ENCODE results near the gene P2RX6.

Gene P2RX6

DNA sequence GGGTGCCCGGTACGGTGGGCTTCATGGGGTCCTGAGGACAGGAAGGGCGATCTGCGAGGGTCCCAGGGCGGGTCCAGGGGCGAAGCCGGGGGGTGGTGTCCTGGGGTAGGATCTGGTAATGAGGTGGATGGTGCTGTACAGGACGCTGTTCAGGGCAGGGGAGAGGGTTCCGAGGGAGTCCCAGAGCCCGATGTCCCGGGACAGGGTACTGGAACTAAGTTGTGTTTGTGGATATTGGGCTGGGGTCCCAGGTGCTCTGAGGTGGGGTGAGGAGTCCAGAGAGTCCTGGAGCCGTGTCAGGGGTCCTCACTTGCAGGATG, 32.4 kb upstream of the P2RX6 start:
- peaks cover 47% of the 10 kb centered on the region for H3K4me1 Mint-ChIP-seq
- peak overlapping the region; percentile 99 for H3K4me3 Mint-ChIP-seq
- H3K36me3 Mint-ChIP-seq (ENCODE audit: low read depth), result peaks cover 15% of the 10 kb centered on the region
- no peak overlapping the region for H3K27ac Mint-ChIP-seq
- TF ChIP-seq, protein P1, sequence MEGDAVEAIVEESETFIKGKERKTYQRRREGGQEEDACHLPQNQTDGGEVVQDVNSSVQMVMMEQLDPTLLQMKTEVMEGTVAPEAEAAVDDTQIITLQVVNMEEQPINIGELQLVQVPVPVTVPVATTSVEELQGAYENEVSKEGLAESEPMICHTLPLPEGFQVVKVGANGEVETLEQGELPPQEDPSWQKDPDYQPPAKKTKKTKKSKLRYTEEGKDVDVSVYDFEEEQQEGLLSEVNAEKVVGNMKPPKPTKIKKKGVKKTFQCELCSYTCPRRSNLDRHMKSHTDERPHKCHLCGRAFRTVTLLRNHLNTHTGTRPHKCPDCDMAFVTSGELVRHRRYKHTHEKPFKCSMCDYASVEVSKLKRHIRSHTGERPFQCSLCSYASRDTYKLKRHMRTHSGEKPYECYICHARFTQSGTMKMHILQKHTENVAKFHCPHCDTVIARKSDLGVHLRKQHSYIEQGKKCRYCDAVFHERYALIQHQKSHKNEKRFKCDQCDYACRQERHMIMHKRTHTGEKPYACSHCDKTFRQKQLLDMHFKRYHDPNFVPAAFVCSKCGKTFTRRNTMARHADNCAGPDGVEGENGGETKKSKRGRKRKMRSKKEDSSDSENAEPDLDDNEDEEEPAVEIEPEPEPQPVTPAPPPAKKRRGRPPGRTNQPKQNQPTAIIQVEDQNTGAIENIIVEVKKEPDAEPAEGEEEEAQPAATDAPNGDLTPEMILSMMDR (IDR thresholded peaks at IDR 0.05), result no peak
- peaks cover 21% of the 10 kb centered on the region for H3K27me3 Mint-ChIP-seq (ENCODE audit: low read depth, poor library complexity)
- DNase-seq, result no peak
- H3K9me3 Mint-ChIP-seq, result peaks cover 9% of the 10 kb centered on the region

DNA sequence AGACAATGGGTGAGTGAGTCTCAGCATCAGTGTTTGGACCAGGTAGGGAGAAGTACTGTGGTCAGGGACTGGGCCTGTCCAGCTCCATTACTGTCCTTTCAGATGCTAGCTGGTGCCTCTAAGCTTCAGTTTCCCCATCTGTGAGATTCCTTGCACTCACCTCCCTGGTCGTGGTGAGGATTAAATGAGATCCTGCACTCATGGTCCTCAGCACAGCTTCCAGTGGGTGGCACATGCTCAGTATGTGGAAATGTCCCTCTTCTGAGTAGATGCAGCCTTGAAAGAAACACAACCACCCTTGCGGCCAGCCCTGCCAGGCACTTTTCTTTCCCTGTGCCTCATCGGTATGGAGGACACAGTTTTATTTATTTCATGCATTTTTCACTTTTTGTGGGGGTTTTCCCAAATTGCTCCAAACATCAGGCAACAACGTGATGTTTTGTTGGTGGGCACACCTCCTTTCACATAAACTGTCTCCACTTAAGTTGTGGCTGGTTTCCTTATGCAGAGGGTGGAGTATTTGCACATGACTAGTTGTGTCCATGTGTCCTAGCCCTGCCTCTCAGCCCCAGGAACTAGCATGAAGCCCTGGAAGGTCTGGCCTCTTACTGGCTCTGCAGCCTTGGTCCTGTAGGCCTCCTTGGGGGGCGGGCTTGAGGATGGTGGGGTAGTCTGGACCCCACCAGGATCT, 31.7 kb upstream of the P2RX6 start:
- peak overlapping the region; percentile 99 for H3K4me3 Mint-ChIP-seq
- no peak overlapping the region for H3K27ac Mint-ChIP-seq
- peaks cover 47% of the 10 kb centered on the region for H3K4me1 Mint-ChIP-seq
- peaks cover 19% of the 10 kb centered on the region for H3K36me3 Mint-ChIP-seq (ENCODE audit: low read depth)
- no peak for DNase-seq
- peaks cover 14% of the 10 kb centered on the region for H3K27me3 Mint-ChIP-seq (ENCODE audit: low read depth, poor library complexity)
- TF ChIP-seq, protein P1 (IDR thresholded peaks at IDR 0.05), result no peak
- H3K9me3 Mint-ChIP-seq, result peaks cover 9% of the 10 kb centered on the region

GRCh38 chr22:20985720-20986119, 29.2 kb upstream of the P2RX6 start:
- Mint-ChIP-seq H3K36me3 (ENCODE audit: low read depth) (peaks cover 19% of the 10 kb centered on the region), H3K4me1 (peaks cover 28% of the 10 kb centered on the region), H3K9me3 (no peaks in the 10 kb centered on the region), H3K27me3 (ENCODE audit: low read depth, poor library complexity) (no peaks in the 10 kb centered on the region), H3K27ac (no peak overlapping the region), H3K4me3 (no peak overlapping the region)
- TF ChIP-seq, protein P1 (IDR thresholded peaks at IDR 0.05), result no peak
- DNase-seq, result no peak

GRCh38 chr22:20986365-20986764, 28.6 kb upstream of the P2RX6 start:
- Mint-ChIP-seq H3K9me3 (no peaks in the 10 kb centered on the region), H3K27ac (no peak overlapping the region), H3K27me3 (ENCODE audit: low read depth, poor library complexity) (no peaks in the 10 kb centered on the region), H3K36me3 (ENCODE audit: low read depth) (peaks cover 19% of the 10 kb centered on the region), H3K4me1 (peaks cover 21% of the 10 kb centered on the region), H3K4me3 (no peak overlapping the region)
- DNase-seq, result no peak
- TF ChIP-seq, protein P1 (IDR thresholded peaks at IDR 0.05), result no peak

DNA sequence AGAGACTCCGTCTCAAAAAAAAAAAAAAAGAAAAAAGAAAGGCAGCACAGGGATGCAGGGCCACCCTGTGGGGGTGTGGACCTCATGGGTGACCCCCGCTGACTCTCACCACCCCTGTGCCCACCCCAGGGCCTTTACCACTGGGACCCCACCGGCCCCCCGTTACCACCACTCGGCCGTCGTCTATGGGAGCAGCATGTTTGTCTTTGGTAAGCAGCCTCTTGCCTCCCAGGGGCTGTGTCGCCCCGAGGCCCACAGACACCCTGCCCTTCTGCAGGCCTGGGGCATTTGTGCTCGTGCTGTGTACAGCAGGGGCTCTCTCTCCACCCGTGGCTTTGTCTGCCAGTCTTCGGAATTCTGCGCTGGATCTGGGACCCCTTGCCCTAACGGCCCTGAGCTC, 27.6 kb upstream of the P2RX6 start:
- peaks cover 19% of the 10 kb centered on the region for H3K36me3 Mint-ChIP-seq (ENCODE audit: low read depth)
- no peak overlapping the region for H3K27ac Mint-ChIP-seq
- H3K4me3 Mint-ChIP-seq, result no peak overlapping the region
- no peak for DNase-seq
- H3K27me3 Mint-ChIP-seq (ENCODE audit: low read depth, poor library complexity), result no peaks in the 10 kb centered on the region
- H3K9me3 Mint-ChIP-seq, result no peaks in the 10 kb centered on the region
- TF ChIP-seq, protein P1 (IDR thresholded peaks at IDR 0.05), result no peak
- H3K4me1 Mint-ChIP-seq, result peaks cover 18% of the 10 kb centered on the region

Measured in nephron progenitor cell (in vitro differentiated cells).